HCT116 (cell line): ENCODE data around the gene F2RL1. TPM values are rescaled to one million over a fixed set of nuclear protein-coding genes. Genes with fewer than 3 reads are reported as not detected.
"Not testable (repeated sequence)": the region's sequence is repeated elsewhere in the genome, so short reads cannot be mapped to it uniquely, and the experiment has no call there.

Source experiments
- ATAC-seq: fragments of 200-7000 bp; cut with Tn5 transposase; 2 replicates; pipeline ENCODE4 v1.9.1; 2020; ENCODE audit warnings: mild to moderate bottlenecking, moderate library complexity
- BruUV-seq: library from RNA; stranded (reverse); fragments of 400-500 nt; replicated peaks from 2 replicates; lab custom pipeline; 2021; lab: Mats Ljungman, UMichigan
- CTCF ChIA-PET: fragments of 300-600 bp; sonication (Branson Sonifier 250); formaldehyde crosslinking; loops from one replicate; lab custom pipeline; 2021; ENCODE audit warnings: antibody characterized with exemption; lab: Charles Lee
- POLR2A ChIA-PET: fragments of 300-600, 350-600 bp; sonication (Branson Sonifier 250); formaldehyde crosslinking; loops from one replicate; lab custom pipeline; 2021; ENCODE audit warnings: antibody characterized with exemption; lab: Charles Lee
- RAD21 ChIA-PET, 2 experiments: fragments of 300-600 bp; sonication (Branson Sonifier 250); formaldehyde crosslinking; loops; one replicate each; lab custom pipeline; 2023; ENCODE audit warnings: low total read pairs in 2 of 2; ENCODE audit not compliant: uncharacterized antibody in 2 of 2, unreplicated experiment in 2 of 2, low non-redundant PET in 1 of 2; lab: Charles Lee
- DNase-seq: peaks from one replicate; pipeline ENCODE4 v3.0.0-alpha.2; 2010; ENCODE audit warnings: low read depth, low spot score
- H2AFZ ChIP-seq: fragments of 200-600 bp; shearing (Covaris generic), sonication (generic); 2 replicates; pipeline ENCODE4 v1.6.1; 2017; ENCODE audit warnings: low read depth, mixed run types, mixed read lengths, antibody characterized with exemption, low read length; ENCODE audit not compliant: poor library complexity, severe bottlenecking
- H3K27ac ChIP-seq: 2 replicates; pipeline ENCODE4 v1.5.1; 2012; ENCODE audit warnings: low read depth, low read length
- H3K27me3 ChIP-seq: fragments of 200-600 bp; sonication (generic); 2 replicates; pipeline ENCODE4 v1.6.1; 2016; ENCODE audit warnings: mixed run types, low read length, mixed read lengths; ENCODE audit not compliant: insufficient read depth
- H3K36me3 ChIP-seq, 2 experiments: fragments of 200-500 bp in 1 of 2; fragments of 200-600 bp in 1 of 2; sonication (Bioruptor generic) in 1 of 2; sonication (generic) in 1 of 2; 2 replicates each; pipeline versions ENCODE4 v1.5.1 to v1.6.1; 2014 to 2016; ENCODE audit warnings: low read length in 2 of 2, inconsistent platforms in 1 of 2, mixed read lengths in 1 of 2, mixed run types in 1 of 2; ENCODE audit not compliant: insufficient read depth in 2 of 2, control insufficient read depth in 1 of 2
- H3K4me1 ChIP-seq, 2 experiments: fragments of 200-600 bp in 1 of 2; sonication (generic) in 1 of 2; 2 replicates each; pipeline versions ENCODE4 v1.5.1 to v1.6.1; 2012 to 2017; ENCODE audit warnings: low read length in 2 of 2, inconsistent platforms in 1 of 2, mild to moderate bottlenecking in 1 of 2, mixed read lengths in 1 of 2, mixed run types in 1 of 2, moderate library complexity in 1 of 2; ENCODE audit not compliant: insufficient read depth in 2 of 2, control insufficient read depth in 1 of 2
- H3K4me2 ChIP-seq: fragments of 200-600 bp; sonication (generic); 2 replicates; pipeline ENCODE4 v1.6.1; 2017; ENCODE audit warnings: mixed run types, low read length, mixed read lengths
- H3K4me3 ChIP-seq, 2 experiments: fragments of 200-600 bp in 1 of 2; sonication (generic) in 1 of 2; replicated peaks in 1 of 2; 2 replicates each; pipeline ENCODE4 v1.5.1; 2011 to 2016; ENCODE audit warnings: low read length in 2 of 2, control low read depth in 1 of 2, low read depth in 1 of 2, mild to moderate bottlenecking in 1 of 2, mixed read lengths in 1 of 2, mixed run types in 1 of 2
- H3K79me2 ChIP-seq: fragments of 200-600 bp; sonication (generic); 2 replicates; pipeline ENCODE4 v1.6.1; 2017; ENCODE audit warnings: mild to moderate bottlenecking, mixed run types, low read length, moderate library complexity, mixed read lengths; ENCODE audit not compliant: insufficient read depth
- H3K9ac ChIP-seq: fragments of 200-600 bp; sonication (generic); 2 replicates; pipeline ENCODE4 v1.6.1; 2016; ENCODE audit warnings: low read length, mixed read lengths
- H3K9me2 ChIP-seq: fragments of 200-600 bp; sonication (generic), shearing (Covaris generic); 2 replicates; pipeline ENCODE4 v1.6.1; 2017; ENCODE audit warnings: mixed run types, mild to moderate bottlenecking, moderate library complexity; ENCODE audit not compliant: insufficient read depth
- H3K9me3 ChIP-seq, 2 experiments: fragments of 200-500 bp in 1 of 2; fragments of 200-600 bp in 1 of 2; sonication (Bioruptor generic) in 1 of 2; sonication (generic) in 1 of 2; 2 replicates each; pipeline ENCODE4 v1.6.1; 2014 to 2017; ENCODE audit warnings: low read length in 2 of 2, mixed read lengths in 2 of 2, inconsistent platforms in 1 of 2, low read depth in 1 of 2, mild to moderate bottlenecking in 1 of 2, mixed run types in 1 of 2, moderate library complexity in 1 of 2; ENCODE audit not compliant: control insufficient read depth in 1 of 2, insufficient read depth in 1 of 2
- H4K20me1 ChIP-seq: fragments of 200-600 bp; sonication (generic), shearing (Covaris generic); 2 replicates; pipeline ENCODE4 v1.6.1; 2017; ENCODE audit warnings: mixed run types, mild to moderate bottlenecking, moderate library complexity; ENCODE audit not compliant: insufficient read depth
- CEBPB ChIP-seq: IDR thresholded peaks from 2 replicates; pipeline ENCODE4 v1.6.1; 2012; ENCODE audit warnings: low read depth
- EGR1 ChIP-seq: IDR thresholded peaks from 2 replicates; pipeline ENCODE4 v1.6.1; 2012; ENCODE audit warnings: low read depth
- ELF1 ChIP-seq: IDR thresholded peaks from 2 replicates; pipeline ENCODE4 v1.6.1; 2012; ENCODE audit warnings: low read depth, borderline replicate concordance
- EZH2 ChIP-seq: fragments of 200-600 bp; sonication (generic); IDR thresholded peaks from 2 replicates; pipeline ENCODE4 v1.6.1; 2017; ENCODE audit warnings: antibody characterized with exemption, mixed run types
- EZH2phosphoT487 ChIP-seq: fragments of 200-600 bp; IDR thresholded peaks from 2 replicates; pipeline ENCODE4 v1.6.1; 2018; ENCODE audit warnings: antibody characterized with exemption, borderline replicate concordance
- JUND ChIP-seq: IDR thresholded peaks from 2 replicates; pipeline ENCODE4 v1.6.1; 2012
- POLR2A ChIP-seq: IDR thresholded peaks from 2 replicates; pipeline ENCODE4 v1.7.0; 2011; ENCODE audit warnings: borderline replicate concordance; ENCODE audit not compliant: insufficient read depth, insufficient read length; ENCODE audit errors: extremely low read depth
- POLR2AphosphoS5 ChIP-seq: IDR thresholded peaks from 2 replicates; pipeline ENCODE4 v1.6.1; 2011; ENCODE audit warnings: mild to moderate bottlenecking, low read depth, low read length, moderate library complexity
- SIN3A ChIP-seq: IDR thresholded peaks from 2 replicates; pipeline ENCODE4 v1.6.1; 2012; ENCODE audit warnings: low read depth
- SP1 ChIP-seq: IDR thresholded peaks from 2 replicates; pipeline ENCODE4 v1.6.1; 2012; ENCODE audit warnings: low read depth
- SRF ChIP-seq: IDR thresholded peaks from 2 replicates; pipeline ENCODE4 v1.6.1; 2012; ENCODE audit warnings: low read depth
- ZFX ChIP-seq: fragments of 450-650 bp; IDR thresholded peaks from 2 replicates; pipeline ENCODE4 v1.6.1; 2017
- ZNF274 ChIP-seq: fragments of 200-500 bp; sonication (Bioruptor generic); IDR thresholded peaks from 2 replicates; pipeline ENCODE4 v1.6.1; 2014; ENCODE audit warnings: mild to moderate bottlenecking, low read depth, low read length, inconsistent platforms
- intact Hi-C: fragments of 100-400 bp; cut with micrococcal nuclease; formaldehyde crosslinking; loops from 2 replicates; pipeline ENCODE4 v1.10.0; 2022
- total RNA-seq: library from RNA; stranded (reverse); gene quantifications from one replicate; pipeline ENCODE4 v1.2.1, GENCODE V29; 2021; ENCODE audit not compliant: unreplicated experiment
- TF ChIP-seq, protein P1 (sequence below): IDR thresholded peaks from 2 replicates; pipeline ENCODE4 v1.6.1; 2012
- TF ChIP-seq, protein P2 (sequence below): IDR thresholded peaks from 2 replicates; pipeline ENCODE4 v1.6.1; 2011; ENCODE audit warnings: mild to moderate bottlenecking, low read length, moderate library complexity; ENCODE audit not compliant: insufficient replicate concordance; ENCODE audit errors: extremely low read depth

The F2RL1 gene
- total RNA-seq, 1 experiment from 2014 or later: 119 TPM

DNA sequence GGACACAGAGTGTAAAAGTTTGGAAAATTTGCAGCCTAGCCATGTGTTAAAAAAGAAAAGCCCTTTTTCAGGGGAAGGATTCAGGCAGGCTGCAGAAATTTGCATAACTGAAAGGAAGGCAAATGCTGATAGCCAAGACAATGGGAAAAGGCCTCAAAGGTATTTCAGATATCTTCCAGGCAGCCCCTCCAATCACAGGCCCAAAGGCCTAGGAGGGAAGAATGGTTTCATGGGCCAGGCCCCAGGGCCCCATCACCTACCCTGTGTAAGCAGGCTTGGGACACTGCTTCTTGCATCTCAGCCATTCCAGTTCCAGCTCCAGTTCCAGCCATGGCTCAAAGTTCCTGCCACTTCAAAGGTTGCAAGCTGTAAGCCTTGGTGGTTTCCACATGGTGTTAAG lies 35.8 kb downstream of the F2RL1 start:
- Histone ChIP-seq H3K4me3 (no peak overlapping the region), H3K9ac (no peak overlapping the region), H3K27me3 (no peaks in the 10 kb centered on the region), H3K9me3 (no peaks in the 10 kb centered on the region), H2AFZ (no peak overlapping the region), H3K79me2 (no peaks in the 10 kb centered on the region), H4K20me1 (no peaks in the 10 kb centered on the region), H3K4me2 (no peak overlapping the region), H3K4me1 (peaks cover 4 to 17% of the 10 kb centered on the region in 2 experiments; a peak in 3 of 4 replicates), H3K27ac (no peak overlapping the region), H3K9me2 (no peaks in the 10 kb centered on the region), H3K36me3 (no peaks in the 10 kb centered on the region)
- POLR2A ChIA-PET: no interaction called here
- RAD21 ChIA-PET: no interaction called here
- DNase-seq (no peak), ATAC-seq (no peak)
- intact Hi-C loops: no loop called here
- CTCF ChIA-PET: no interaction called here
- no TSS peak for BruUV-seq
- TF ChIP-seq EGR1 (no peak), CEBPB (no peak), EZH2 (no peak), POLR2A (no peak), SIN3A (no peak), EZH2phosphoT487 (no peak), SP1 (no peak), ZFX (no peak), JUND (no peak), POLR2AphosphoS5 (no peak), ZNF274 (no peak), ELF1 (no peak), SRF (no peak)
- TF ChIP-seq, protein P1, sequence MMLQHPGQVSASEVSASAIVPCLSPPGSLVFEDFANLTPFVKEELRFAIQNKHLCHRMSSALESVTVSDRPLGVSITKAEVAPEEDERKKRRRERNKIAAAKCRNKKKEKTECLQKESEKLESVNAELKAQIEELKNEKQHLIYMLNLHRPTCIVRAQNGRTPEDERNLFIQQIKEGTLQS: no peak
- TF ChIP-seq, protein P2, sequence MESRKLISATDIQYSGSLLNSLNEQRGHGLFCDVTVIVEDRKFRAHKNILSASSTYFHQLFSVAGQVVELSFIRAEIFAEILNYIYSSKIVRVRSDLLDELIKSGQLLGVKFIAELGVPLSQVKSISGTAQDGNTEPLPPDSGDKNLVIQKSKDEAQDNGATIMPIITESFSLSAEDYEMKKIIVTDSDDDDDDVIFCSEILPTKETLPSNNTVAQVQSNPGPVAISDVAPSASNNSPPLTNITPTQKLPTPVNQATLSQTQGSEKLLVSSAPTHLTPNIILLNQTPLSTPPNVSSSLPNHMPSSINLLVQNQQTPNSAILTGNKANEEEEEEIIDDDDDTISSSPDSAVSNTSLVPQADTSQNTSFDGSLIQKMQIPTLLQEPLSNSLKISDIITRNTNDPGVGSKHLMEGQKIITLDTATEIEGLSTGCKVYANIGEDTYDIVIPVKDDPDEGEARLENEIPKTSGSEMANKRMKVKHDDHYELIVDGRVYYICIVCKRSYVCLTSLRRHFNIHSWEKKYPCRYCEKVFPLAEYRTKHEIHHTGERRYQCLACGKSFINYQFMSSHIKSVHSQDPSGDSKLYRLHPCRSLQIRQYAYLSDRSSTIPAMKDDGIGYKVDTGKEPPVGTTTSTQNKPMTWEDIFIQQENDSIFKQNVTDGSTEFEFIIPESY: no peak
- TF ChIP-seq, all 23 proteins: peak for 0

DNA sequence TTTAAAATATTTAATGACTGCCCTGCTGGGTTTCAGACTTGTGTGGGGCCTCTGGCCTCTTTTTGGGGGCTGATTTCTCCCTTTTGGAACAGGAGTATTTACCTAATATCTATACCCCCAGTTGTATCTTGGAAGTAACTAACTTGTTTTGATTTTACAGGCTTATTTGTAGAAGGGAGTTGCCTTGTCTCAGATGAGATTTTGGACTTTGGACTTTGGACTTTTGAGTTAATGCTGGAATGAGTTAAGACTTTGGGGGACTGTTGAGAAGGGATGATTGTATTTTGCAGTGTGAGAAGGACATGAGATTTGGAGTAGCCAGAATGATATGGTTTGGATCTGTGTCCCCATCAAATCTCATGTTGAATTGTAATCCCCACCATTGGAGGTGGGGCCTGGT lies 36.7 kb downstream of the F2RL1 start:
- H3K9me2 ChIP-seq, H3K4me3 ChIP-seq, RAD21 ChIA-PET, H3K4me2 ChIP-seq, H3K27ac ChIP-seq, H3K9ac ChIP-seq, ATAC-seq, H3K27me3 ChIP-seq, CTCF ChIA-PET, H3K79me2 ChIP-seq, H2AFZ ChIP-seq, BruUV-seq, intact Hi-C loops, DNase-seq, H4K20me1 ChIP-seq, H3K36me3 ChIP-seq, H3K9me3 ChIP-seq, POLR2A ChIA-PET: not testable (repeated sequence)
- H3K4me1 ChIP-seq: peaks cover 4 to 11% of the 10 kb centered on the region in 2 experiments; a peak in 3 of 4 replicates
